GM23338 (cell line): Measurements from ENCODE around the gene COL8A1. TPM values are rescaled to one million over a fixed set of nuclear protein-coding genes. Genes with fewer than 3 reads are reported as not detected.

Experiments used
- ATAC-seq: fragments of 200-7000 bp; cut with Tn5 transposase; 3 replicates; pipeline ENCODE4 v1.9.1; 2020
- DNase-seq: peaks from one replicate; pipeline ENCODE4 v3.0.0-alpha.2; 2015; ENCODE audit warnings: low spot score
- H2AFZ ChIP-seq: fragments of 200-600 bp; sonication (generic); 2 replicates; pipeline ENCODE4 v1.8.0; 2016; ENCODE audit warnings: antibody characterized with exemption, mild to moderate bottlenecking, moderate library complexity
- H3F3A ChIP-seq: fragments of 200-600 bp; sonication (generic); replicated peaks from 2 replicates; pipeline ENCODE4 v1.8.0; 2017; ENCODE audit warnings: antibody characterized with exemption, mixed run types, low read depth
- H3K27ac ChIP-seq: fragments of 200-600 bp; sonication (generic); 2 replicates; pipeline ENCODE4 v1.6.1; 2016; ENCODE audit warnings: low read depth
- H3K27me3 ChIP-seq: fragments of 200-600 bp; sonication (generic); 2 replicates; pipeline ENCODE4 v1.8.0; 2016; ENCODE audit warnings: mild to moderate bottlenecking, mixed run types, moderate library complexity; ENCODE audit not compliant: insufficient read depth
- H3K36me3 ChIP-seq: fragments of 200-600 bp; sonication (generic); 2 replicates; pipeline ENCODE4 v1.8.0; 2016; ENCODE audit warnings: mild to moderate bottlenecking; ENCODE audit not compliant: insufficient read depth
- H3K4me1 ChIP-seq: fragments of 200-600 bp; sonication (generic); 2 replicates; pipeline ENCODE4 v1.8.0; 2016; ENCODE audit warnings: mild to moderate bottlenecking, moderate library complexity; ENCODE audit not compliant: insufficient read depth
- H3K4me2 ChIP-seq: fragments of 200-600 bp; sonication (generic); 2 replicates; pipeline ENCODE4 v1.7.1; 2017; ENCODE audit warnings: mixed run types
- H3K4me3 ChIP-seq: fragments of 200-600 bp; sonication (generic); 2 replicates; pipeline ENCODE4 v1.6.1; 2016; ENCODE audit warnings: mixed run types
- H3K79me2 ChIP-seq: fragments of 200-600 bp; sonication (generic); replicated peaks from 2 replicates; pipeline ENCODE4 v1.8.0; 2017; ENCODE audit warnings: mild to moderate bottlenecking; ENCODE audit not compliant: insufficient read depth
- H3K9me2 ChIP-seq: fragments of 200-600 bp; sonication (generic); 2 replicates; pipeline ENCODE4 v1.8.0; 2017; ENCODE audit not compliant: insufficient read depth
- H4K20me1 ChIP-seq: fragments of 200-600 bp; sonication (generic); replicated peaks from 2 replicates; pipeline ENCODE4 v1.8.0; 2017; ENCODE audit warnings: mild to moderate bottlenecking; ENCODE audit not compliant: insufficient read depth
- H3K27ac Mint-ChIP-seq: 2 replicates; pipeline ENCODE4 v1.8.0; 2020; ENCODE audit warnings: inconsistent platforms, mild to moderate bottlenecking, moderate library complexity, mixed read lengths
- H3K27me3 Mint-ChIP-seq: 3 replicates; pipeline ENCODE4 v1.8.0; 2022; ENCODE audit warnings: low read depth, mild to moderate bottlenecking, moderate library complexity, mixed read lengths, inconsistent platforms; ENCODE audit not compliant: insufficient read depth, poor library complexity
- H3K36me3 Mint-ChIP-seq: 3 replicates; pipeline ENCODE4 v1.8.0; 2021; ENCODE audit warnings: low read depth, mild to moderate bottlenecking, inconsistent platforms, moderate library complexity, mixed read lengths
- H3K4me1 Mint-ChIP-seq: 3 replicates; pipeline ENCODE4 v1.8.0; 2020; ENCODE audit warnings: mild to moderate bottlenecking, inconsistent platforms, mixed read lengths
- H3K4me3 Mint-ChIP-seq: 3 replicates; pipeline ENCODE4 v1.8.0; 2021; ENCODE audit warnings: moderate library complexity, mild to moderate bottlenecking, inconsistent platforms, mixed read lengths
- H3K9me3 Mint-ChIP-seq: 3 replicates; pipeline ENCODE4 v1.8.0; 2020; ENCODE audit warnings: moderate library complexity, mild to moderate bottlenecking, inconsistent platforms, mixed read lengths
- CREB1 ChIP-seq: fragments of 250-450 bp; sonication (Bioruptor Pico); IDR thresholded peaks from 2 replicates; pipeline ENCODE4 v1.5.0; 2020; ENCODE audit warnings: low read depth, mild to moderate bottlenecking, moderate library complexity
- EZH2 ChIP-seq: fragments of 200-600 bp; sonication (generic); IDR thresholded peaks from one replicate; pipeline ENCODE4 v1.8.0; 2017; ENCODE audit warnings: antibody characterized with exemption, mild to moderate bottlenecking, low read depth; ENCODE audit not compliant: unreplicated experiment
- JUNB ChIP-seq: IDR thresholded peaks from one replicate; pipeline ENCODE4 v1.6.1; 2016; ENCODE audit warnings: antibody characterized with exemption; ENCODE audit not compliant: unreplicated experiment
- NANOG ChIP-seq: IDR thresholded peaks from 2 replicates; pipeline ENCODE4 v1.6.1; 2016; ENCODE audit warnings: antibody characterized with exemption, borderline replicate concordance
- POLR2AphosphoS5 ChIP-seq: IDR thresholded peaks from 2 replicates; pipeline ENCODE4 v1.6.1; 2016; ENCODE audit warnings: antibody characterized with exemption, low read depth
- STAT1 ChIP-seq: IDR thresholded peaks from one replicate; pipeline ENCODE4 v1.6.1; 2016; ENCODE audit warnings: antibody characterized with exemption; ENCODE audit not compliant: unreplicated experiment
- ZNF114 ChIP-seq: fragments of 250-450 bp; sonication (Bioruptor Pico); IDR thresholded peaks from 2 replicates; pipeline ENCODE4 v1.5.0; 2020; ENCODE audit warnings: mild to moderate bottlenecking, moderate library complexity
- ZNF331 ChIP-seq: fragments of 250-450 bp; sonication (Bioruptor Pico); IDR thresholded peaks from 2 replicates; pipeline ENCODE4 v1.5.0; 2020; ENCODE audit warnings: low read depth, mild to moderate bottlenecking, moderate library complexity
- polyA plus RNA-seq: library from polyadenylated mRNA; unstranded; fragments of >200 nt; fragmentation: Nextera tagmentation; extraction: Ambion mirVana; gene quantifications from 2 replicates; pipeline ENCODE4 v1.2.1, GENCODE V29; 2016
- total RNA-seq: library from RNA; depleted of rRNA; stranded (reverse); fragments of >200 nt; shearing (Covaris generic); gene quantifications from 2 replicates; pipeline ENCODE4 v1.2.3, GENCODE V29; 2014
- TF ChIP-seq, protein P1 (sequence below): fragments of 250-450 bp; sonication (Bioruptor Pico); IDR thresholded peaks from 2 replicates; pipeline ENCODE4 v1.5.0; 2020; ENCODE audit warnings: mild to moderate bottlenecking, moderate library complexity
- TF ChIP-seq, protein P2 (sequence below), 2 experiments: fragments of 200-600 bp in 1 of 2; sonication (generic) in 1 of 2; conservative IDR thresholded peaks; 2 replicates each; pipeline versions ENCODE4 v1.5.1 to v1.6.1; 2016 to 2017; ENCODE audit warnings: antibody characterized with exemption in 2 of 2, low read depth in 2 of 2, mild to moderate bottlenecking in 2 of 2, moderate library complexity in 1 of 2
- TF ChIP-seq, protein P3 (sequence below): IDR thresholded peaks from one replicate; pipeline ENCODE4 v1.6.1; 2018; ENCODE audit warnings: antibody characterized with exemption; ENCODE audit not compliant: unreplicated experiment

COL8A1 gene
- total and polyA plus RNA-seq, 2 experiments from 2014 or later = 0.26 to 0.97 TPM

DNA sequence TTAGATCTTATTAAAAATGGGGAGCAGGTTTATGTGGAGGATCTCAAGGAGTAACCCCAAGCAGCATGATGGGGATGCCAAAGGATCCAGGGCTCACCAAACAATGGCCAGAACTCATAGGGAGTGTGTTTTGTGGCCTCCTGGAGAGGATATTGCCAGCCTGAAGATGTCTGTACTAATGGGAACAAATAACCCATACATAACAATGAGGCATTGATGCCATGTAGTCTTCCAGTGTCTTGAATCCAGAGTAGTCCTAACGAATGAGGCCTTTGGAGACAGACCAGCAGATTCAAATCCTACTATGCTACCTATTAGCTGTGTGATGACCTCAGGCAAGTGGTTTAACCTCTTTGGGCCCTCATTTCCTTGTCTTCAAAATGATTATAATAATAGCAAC, 134.3 kb downstream of the COL8A1 start (continued):
- TF ChIP-seq, protein P1, sequence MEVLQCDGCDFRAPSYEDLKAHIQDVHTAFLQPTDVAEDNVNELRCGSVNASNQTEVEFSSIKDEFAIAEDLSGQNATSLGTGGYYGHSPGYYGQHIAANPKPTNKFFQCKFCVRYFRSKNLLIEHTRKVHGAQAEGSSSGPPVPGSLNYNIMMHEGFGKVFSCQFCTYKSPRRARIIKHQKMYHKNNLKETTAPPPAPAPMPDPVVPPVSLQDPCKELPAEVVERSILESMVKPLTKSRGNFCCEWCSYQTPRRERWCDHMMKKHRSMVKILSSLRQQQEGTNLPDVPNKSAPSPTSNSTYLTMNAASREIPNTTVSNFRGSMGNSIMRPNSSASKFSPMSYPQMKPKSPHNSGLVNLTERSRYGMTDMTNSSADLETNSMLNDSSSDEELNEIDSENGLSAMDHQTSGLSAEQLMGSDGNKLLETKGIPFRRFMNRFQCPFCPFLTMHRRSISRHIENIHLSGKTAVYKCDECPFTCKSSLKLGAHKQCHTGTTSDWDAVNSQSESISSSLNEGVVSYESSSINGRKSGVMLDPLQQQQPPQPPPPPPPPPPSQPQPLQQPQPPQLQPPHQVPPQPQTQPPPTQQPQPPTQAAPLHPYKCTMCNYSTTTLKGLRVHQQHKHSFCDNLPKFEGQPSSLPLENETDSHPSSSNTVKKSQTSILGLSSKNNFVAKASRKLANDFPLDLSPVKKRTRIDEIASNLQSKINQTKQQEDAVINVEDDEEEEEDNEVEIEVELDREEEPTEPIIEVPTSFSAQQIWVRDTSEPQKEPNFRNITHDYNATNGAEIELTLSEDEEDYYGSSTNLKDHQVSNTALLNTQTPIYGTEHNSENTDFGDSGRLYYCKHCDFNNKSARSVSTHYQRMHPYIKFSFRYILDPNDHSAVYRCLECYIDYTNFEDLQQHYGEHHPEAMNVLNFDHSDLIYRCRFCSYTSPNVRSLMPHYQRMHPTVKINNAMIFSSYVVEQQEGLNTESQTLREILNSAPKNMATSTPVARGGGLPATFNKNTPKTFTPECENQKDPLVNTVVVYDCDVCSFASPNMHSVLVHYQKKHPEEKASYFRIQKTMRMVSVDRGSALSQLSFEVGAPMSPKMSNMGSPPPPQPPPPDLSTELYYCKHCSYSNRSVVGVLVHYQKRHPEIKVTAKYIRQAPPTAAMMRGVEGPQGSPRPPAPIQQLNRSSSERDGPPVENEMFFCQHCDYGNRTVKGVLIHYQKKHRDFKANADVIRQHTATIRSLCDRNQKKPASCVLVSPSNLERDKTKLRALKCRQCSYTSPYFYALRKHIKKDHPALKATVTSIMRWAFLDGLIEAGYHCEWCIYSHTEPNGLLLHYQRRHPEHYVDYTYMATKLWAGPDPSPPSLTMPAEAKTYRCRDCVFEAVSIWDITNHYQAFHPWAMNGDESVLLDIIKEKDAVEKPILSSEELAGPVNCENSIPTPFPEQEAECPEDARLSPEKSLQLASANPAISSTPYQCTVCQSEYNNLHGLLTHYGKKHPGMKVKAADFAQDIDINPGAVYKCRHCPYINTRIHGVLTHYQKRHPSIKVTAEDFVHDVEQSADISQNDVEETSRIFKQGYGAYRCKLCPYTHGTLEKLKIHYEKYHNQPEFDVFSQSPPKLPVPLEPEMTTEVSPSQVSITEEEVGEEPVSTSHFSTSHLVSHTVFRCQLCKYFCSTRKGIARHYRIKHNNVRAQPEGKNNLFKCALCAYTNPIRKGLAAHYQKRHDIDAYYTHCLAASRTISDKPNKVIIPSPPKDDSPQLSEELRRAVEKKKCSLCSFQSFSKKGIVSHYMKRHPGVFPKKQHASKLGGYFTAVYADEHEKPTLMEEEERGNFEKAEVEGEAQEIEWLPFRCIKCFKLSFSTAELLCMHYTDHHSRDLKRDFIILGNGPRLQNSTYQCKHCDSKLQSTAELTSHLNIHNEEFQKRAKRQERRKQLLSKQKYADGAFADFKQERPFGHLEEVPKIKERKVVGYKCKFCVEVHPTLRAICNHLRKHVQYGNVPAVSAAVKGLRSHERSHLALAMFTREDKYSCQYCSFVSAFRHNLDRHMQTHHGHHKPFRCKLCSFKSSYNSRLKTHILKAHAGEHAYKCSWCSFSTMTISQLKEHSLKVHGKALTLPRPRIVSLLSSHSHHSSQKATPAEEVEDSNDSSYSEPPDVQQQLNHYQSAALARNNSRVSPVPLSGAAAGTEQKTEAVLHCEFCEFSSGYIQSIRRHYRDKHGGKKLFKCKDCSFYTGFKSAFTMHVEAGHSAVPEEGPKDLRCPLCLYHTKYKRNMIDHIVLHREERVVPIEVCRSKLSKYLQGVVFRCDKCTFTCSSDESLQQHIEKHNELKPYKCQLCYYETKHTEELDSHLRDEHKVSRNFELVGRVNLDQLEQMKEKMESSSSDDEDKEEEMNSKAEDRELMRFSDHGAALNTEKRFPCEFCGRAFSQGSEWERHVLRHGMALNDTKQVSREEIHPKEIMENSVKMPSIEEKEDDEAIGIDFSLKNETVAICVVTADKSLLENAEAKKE (CRISPR knock-in tag) = no peak
- TF ChIP-seq, protein P2, sequence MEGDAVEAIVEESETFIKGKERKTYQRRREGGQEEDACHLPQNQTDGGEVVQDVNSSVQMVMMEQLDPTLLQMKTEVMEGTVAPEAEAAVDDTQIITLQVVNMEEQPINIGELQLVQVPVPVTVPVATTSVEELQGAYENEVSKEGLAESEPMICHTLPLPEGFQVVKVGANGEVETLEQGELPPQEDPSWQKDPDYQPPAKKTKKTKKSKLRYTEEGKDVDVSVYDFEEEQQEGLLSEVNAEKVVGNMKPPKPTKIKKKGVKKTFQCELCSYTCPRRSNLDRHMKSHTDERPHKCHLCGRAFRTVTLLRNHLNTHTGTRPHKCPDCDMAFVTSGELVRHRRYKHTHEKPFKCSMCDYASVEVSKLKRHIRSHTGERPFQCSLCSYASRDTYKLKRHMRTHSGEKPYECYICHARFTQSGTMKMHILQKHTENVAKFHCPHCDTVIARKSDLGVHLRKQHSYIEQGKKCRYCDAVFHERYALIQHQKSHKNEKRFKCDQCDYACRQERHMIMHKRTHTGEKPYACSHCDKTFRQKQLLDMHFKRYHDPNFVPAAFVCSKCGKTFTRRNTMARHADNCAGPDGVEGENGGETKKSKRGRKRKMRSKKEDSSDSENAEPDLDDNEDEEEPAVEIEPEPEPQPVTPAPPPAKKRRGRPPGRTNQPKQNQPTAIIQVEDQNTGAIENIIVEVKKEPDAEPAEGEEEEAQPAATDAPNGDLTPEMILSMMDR (conservative IDR thresholded peaks at IDR 0.05; ENCODE audit: low read depth in 2 of 2) = no peak
- no peak for TF ChIP-seq POLR2AphosphoS5

DNA sequence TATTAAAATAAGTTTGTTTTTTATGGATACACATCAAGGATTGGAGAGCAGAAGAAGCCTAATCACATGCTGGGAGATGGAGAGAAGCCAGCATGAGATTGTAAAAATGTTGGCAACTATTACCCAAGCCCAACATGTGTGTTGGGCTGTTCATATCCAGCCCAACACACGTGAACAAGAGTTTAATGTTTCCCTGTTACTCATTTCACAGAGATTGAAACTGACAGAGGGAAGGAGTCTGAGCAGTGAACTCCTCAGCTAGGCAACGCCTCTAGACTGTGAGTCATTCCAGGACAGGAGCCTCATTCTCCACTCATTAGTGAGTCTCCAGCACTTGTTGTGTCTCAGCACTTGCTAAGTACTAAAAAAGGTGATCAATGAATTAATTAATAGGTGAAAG, 136.1 kb downstream of the COL8A1 start:
- Histone ChIP-seq H3K9me2 (peaks cover 22% of the 10 kb centered on the region), H3F3A (no peaks in the 10 kb centered on the region), H3K79me2 (no peaks in the 10 kb centered on the region), H2AFZ (no peak overlapping the region), H3K4me2 (no peak overlapping the region), H3K36me3 (no peaks in the 10 kb centered on the region), H3K4me3 (no peak overlapping the region), H3K4me1 (peaks cover 6% of the 10 kb centered on the region; the same call in 1 of the 2 replicates), H4K20me1 (no peaks in the 10 kb centered on the region), H3K27ac (no peak overlapping the region), H3K27me3 (no peaks in the 10 kb centered on the region)
- Mint-ChIP-seq H3K36me3 (no peaks in the 10 kb centered on the region), H3K4me3 (no peak overlapping the region), H3K4me1 (peaks cover 9% of the 10 kb centered on the region), H3K9me3 (no peaks in the 10 kb centered on the region), H3K27me3 (no peaks in the 10 kb centered on the region), H3K27ac (no peak overlapping the region)
- DNase-seq = no peak
- no peak for ATAC-seq
- TF ChIP-seq JUNB = no peak
- TF ChIP-seq, protein P2 (conservative IDR thresholded peaks at IDR 0.05; ENCODE audit: low read depth in 2 of 2) = no peak
- no peak for TF ChIP-seq ZNF114 (CRISPR knock-in tag)
- TF ChIP-seq NANOG = no peak
- no peak for TF ChIP-seq POLR2AphosphoS5
- TF ChIP-seq STAT1 = no peak
- TF ChIP-seq, protein P3, sequence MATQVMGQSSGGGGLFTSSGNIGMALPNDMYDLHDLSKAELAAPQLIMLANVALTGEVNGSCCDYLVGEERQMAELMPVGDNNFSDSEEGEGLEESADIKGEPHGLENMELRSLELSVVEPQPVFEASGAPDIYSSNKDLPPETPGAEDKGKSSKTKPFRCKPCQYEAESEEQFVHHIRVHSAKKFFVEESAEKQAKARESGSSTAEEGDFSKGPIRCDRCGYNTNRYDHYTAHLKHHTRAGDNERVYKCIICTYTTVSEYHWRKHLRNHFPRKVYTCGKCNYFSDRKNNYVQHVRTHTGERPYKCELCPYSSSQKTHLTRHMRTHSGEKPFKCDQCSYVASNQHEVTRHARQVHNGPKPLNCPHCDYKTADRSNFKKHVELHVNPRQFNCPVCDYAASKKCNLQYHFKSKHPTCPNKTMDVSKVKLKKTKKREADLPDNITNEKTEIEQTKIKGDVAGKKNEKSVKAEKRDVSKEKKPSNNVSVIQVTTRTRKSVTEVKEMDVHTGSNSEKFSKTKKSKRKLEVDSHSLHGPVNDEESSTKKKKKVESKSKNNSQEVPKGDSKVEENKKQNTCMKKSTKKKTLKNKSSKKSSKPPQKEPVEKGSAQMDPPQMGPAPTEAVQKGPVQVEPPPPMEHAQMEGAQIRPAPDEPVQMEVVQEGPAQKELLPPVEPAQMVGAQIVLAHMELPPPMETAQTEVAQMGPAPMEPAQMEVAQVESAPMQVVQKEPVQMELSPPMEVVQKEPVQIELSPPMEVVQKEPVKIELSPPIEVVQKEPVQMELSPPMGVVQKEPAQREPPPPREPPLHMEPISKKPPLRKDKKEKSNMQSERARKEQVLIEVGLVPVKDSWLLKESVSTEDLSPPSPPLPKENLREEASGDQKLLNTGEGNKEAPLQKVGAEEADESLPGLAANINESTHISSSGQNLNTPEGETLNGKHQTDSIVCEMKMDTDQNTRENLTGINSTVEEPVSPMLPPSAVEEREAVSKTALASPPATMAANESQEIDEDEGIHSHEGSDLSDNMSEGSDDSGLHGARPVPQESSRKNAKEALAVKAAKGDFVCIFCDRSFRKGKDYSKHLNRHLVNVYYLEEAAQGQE = no peak
- TF ChIP-seq CREB1 (CRISPR knock-in tag) = no peak
- no peak for TF ChIP-seq EZH2
- TF ChIP-seq ZNF331 (CRISPR knock-in tag) = no peak
